SH-SY5Y (cell line): ENCODE results near the gene EEPD1.

ENCODE experiments used
- GATA2 ChIP-seq: IDR thresholded peaks from 2 replicates; pipeline ENCODE4 v1.6.1; 2011; ENCODE audit warnings: mild to moderate bottlenecking, low read depth, low read length
- GATA3 ChIP-seq: IDR thresholded peaks from 2 replicates; pipeline ENCODE4 v1.6.1; 2011; ENCODE audit warnings: low read depth, mild to moderate bottlenecking, low read length, moderate library complexity

GRCh38 chr7:36281945-36282717, 129.1 kb downstream of the EEPD1 start:
- no peak for TF ChIP-seq GATA2
- TF ChIP-seq GATA3: no peak
